Vagina (tissue), 2 donors: ENCODE results near the gene SPHK2.

ENCODE experiments used
- POLR2A ChIP-seq, 2 donors: fragments of 450-650 bp; IDR thresholded peaks; one replicate each; pipeline ENCODE4 v1.6.1; 2017; ENCODE audit warnings: antibody characterized with exemption in 2 of 2, mild to moderate bottlenecking in 2 of 2, moderate library complexity in 2 of 2
- TF ChIP-seq, protein P1 (sequence below), 3 experiments: fragments of 450-650 bp in 2 of 3; fragments of 200-600 bp in 1 of 3; sonication (generic) in 1 of 3; IDR thresholded peaks; one replicate each; pipeline ENCODE4 v1.5.1; 2017 to 2019; ENCODE audit warnings: antibody characterized with exemption in 3 of 3, mild to moderate bottlenecking in 2 of 3, moderate library complexity in 2 of 3

DNA sequence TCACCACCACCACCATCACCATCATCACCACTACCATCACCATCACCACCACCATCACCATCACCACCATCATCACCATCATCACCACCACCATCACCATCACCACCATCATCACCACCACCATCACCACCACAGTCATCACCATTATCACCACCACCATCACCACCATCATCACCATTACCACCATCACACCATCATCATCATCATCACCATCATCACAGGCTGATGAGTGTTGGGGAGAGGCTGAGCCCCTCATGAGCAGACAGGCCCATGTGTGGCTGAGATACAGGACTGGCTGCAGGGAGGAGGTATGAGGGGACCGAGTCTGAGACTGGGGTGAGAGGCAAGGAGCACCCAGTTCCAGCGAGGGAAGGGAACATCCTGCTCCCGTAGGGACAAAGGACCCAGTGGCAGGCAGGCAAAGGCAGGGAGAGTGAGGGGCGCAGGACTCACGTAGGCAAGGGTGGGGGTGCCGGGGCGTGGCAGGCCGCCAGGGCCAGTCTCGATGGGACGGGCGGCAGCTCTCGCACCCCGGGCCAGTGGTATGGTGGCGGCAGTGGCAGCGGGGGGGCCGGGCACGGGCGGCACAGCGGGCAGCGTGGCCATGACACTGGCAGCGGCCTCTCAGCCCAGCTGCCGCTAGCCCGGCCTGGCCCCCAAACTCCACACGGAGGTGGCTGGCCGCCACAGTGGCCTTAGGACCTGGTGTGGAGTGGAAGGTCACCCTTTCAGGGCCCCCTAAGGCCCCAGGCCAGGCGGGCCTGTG lies 50.8 kb downstream of the SPHK2 start:
- TF ChIP-seq, protein P1, sequence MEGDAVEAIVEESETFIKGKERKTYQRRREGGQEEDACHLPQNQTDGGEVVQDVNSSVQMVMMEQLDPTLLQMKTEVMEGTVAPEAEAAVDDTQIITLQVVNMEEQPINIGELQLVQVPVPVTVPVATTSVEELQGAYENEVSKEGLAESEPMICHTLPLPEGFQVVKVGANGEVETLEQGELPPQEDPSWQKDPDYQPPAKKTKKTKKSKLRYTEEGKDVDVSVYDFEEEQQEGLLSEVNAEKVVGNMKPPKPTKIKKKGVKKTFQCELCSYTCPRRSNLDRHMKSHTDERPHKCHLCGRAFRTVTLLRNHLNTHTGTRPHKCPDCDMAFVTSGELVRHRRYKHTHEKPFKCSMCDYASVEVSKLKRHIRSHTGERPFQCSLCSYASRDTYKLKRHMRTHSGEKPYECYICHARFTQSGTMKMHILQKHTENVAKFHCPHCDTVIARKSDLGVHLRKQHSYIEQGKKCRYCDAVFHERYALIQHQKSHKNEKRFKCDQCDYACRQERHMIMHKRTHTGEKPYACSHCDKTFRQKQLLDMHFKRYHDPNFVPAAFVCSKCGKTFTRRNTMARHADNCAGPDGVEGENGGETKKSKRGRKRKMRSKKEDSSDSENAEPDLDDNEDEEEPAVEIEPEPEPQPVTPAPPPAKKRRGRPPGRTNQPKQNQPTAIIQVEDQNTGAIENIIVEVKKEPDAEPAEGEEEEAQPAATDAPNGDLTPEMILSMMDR (IDR thresholded peaks at IDR 0.05) = no peak
- no peak for TF ChIP-seq POLR2A (IDR thresholded peaks at IDR 0.05)
